Measurements from ENCODE around the gene TRAPPC11.
"Not testable (repeated sequence)": the region's sequence is repeated elsewhere in the genome, so short reads cannot be mapped to it uniquely, and the experiment has no call there.

The TRAPPC11 gene

GRCh38 chr4:183659029-183659871 is at the start of gene TRAPPC11, which contains the start of gene RWDD4:
Gene TRAPPC11 (plus strand): TSS chr4:183659293. CDS start chr4:183663868, 4,575 bp downstream.
Gene RWDD4 (minus strand): TSS chr4:183659185. CDS start chr4:183658952, 233 bp downstream.
- DNase-seq, result peak; percentile 56 to 98 (median 93)

GRCh38 chr4:183610033-183610432 is 49.1 kb upstream of the TRAPPC11 start:
- no peak for DNase-seq

- DNase-seq, result no peak
Observed at GRCh38 chr4:183610613-183611012, 48.5 kb upstream of the TRAPPC11 start.

GRCh38 chr4:183611210-183611830 is 47.8 kb upstream of the TRAPPC11 start:
- no peak for DNase-seq

GRCh38 chr4:183612329-183613250 is 46.5 kb upstream of the TRAPPC11 start:
- DNase-seq, result no peak

GRCh38 chr4:183617075-183617474 is 42.0 kb upstream of the TRAPPC11 start:
- no peak for DNase-seq

- DNase-seq, result no peak
Observed at GRCh38 chr4:183618681-183619080, 40.4 kb upstream of the TRAPPC11 start.

GRCh38 chr4:183620421-183620820 is 38.7 kb upstream of the TRAPPC11 start:
- no peak for DNase-seq

- DNase-seq, result no peak
Observed at GRCh38 chr4:183621875-183622274, 37.2 kb upstream of the TRAPPC11 start.

- DNase-seq, result no peak
Observed at GRCh38 chr4:183624548-183624947, 34.5 kb upstream of the TRAPPC11 start.

GRCh38 chr4:183626168-183626567 is 32.9 kb upstream of the TRAPPC11 start:
- DNase-seq, result no peak

GRCh38 chr4:183627286-183627685 is 31.8 kb upstream of the TRAPPC11 start:
- DNase-seq, result not testable (repeated sequence)

GRCh38 chr4:183627979-183628588 is 31.0 kb upstream of the TRAPPC11 start:
- no peak for DNase-seq

GRCh38 chr4:183631577-183632198 is 27.4 kb upstream of the TRAPPC11 start:
- DNase-seq, result peak in 1 of 51 donors; percentile 7

GRCh38 chr4:183632689-183633088 is 26.4 kb upstream of the TRAPPC11 start:
- no peak for DNase-seq

- no peak for DNase-seq
Observed at GRCh38 chr4:183633476-183634400, 25.4 kb upstream of the TRAPPC11 start.

- DNase-seq, result peak in 1 of 51 donors; percentile 10
Observed at GRCh38 chr4:183635321-183635720, 23.8 kb upstream of the TRAPPC11 start.

GRCh38 chr4:183635741-183636140 is 23.4 kb upstream of the TRAPPC11 start:
- no peak for DNase-seq

- no peak for DNase-seq
Observed at GRCh38 chr4:183636503-183636902, 22.6 kb upstream of the TRAPPC11 start.

- no peak for DNase-seq
Observed at GRCh38 chr4:183636923-183637322, 22.2 kb upstream of the TRAPPC11 start.
